Measurements from ENCODE around the gene CDH10. TPM values are rescaled to one million over a fixed set of nuclear protein-coding genes. Genes with fewer than 3 reads are reported as not detected.

CDH10 gene
- not detected for total RNA-seq (2013)
- polyA plus RNA-seq (not detected), polyA minus RNA-seq (not detected in 2 replicates), total RNA-seq (0 to 1.2 (median 0.08) reads per million in 11 experiments)

DNA sequence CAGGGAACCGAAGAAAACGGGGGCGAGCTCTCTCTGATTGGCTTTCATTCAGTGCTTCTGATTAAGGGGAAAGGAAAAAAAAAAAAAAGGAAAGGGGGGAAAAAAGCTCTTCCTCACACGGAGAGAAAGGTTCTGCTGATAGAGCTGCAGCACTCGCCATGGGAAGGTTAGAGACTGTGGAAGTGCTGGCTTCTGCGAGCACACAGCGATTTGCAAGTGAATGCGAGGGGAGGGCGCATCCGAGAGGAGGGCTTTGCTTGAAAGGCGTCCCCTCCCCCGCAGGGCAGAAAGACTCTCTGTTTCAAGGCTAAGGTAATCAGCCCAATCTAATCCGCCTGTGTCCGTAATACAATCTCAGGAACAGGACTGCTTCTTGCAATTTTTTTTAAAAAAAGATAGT is at the start of gene CDH10:
TSS of gene CDH10 (minus strand) at position 218 of the 400 bp plus-strand sequence. CDS start 51,488 bp downstream, outside the sequence.
- intact Hi-C loops (cut with micrococcal nuclease) = no loop called here
- 1% methylated on average over 10 of the region's 14 CpGs for WGBS (ENCODE audit: insufficient coverage)
- no peak within 1 kb of the TSS for H3K4me2 ChIP-seq (replicated peaks; ENCODE audit: extremely low read depth, low read length, poor library complexity, severe bottlenecking)

DNA sequence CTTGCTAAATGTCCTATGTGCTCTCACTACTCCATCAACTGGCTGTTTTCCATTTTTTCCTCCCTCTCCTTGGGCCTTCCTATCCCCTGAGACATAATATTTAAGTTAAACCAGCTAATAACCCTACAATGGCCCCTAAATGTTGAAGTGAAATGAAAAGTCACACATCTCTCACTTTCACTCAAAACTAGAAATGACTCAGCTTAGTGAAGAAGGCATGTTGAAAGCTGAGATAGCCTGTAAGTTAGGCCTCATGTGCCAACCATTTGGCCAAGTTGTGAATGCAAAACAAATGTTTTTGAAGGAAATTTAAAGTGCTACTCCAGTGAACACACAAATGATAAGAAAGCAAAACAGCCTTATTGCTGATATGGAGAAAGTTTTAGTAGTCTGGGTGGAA is 48.8 kb upstream of the CDH10 start:
- peaks cover 0 to 2% (median 0%) of the 10 kb centered on the region in 3 donors for H3K27me3 Mint-ChIP-seq (ENCODE audit: low read depth in 3 of 3)
- Histone ChIP-seq H4K20me1 (ENCODE audit: insufficient read depth, low read length) (no peaks in the 10 kb centered on the region), H3K4me3 (replicated peaks in 1 of 3; ENCODE audit: low read depth in 2 of 3, low read length in 3 of 3) (no peak overlapping the region), H3K4me1 (ENCODE audit: control insufficient read depth in 1 of 2, insufficient read depth in 2 of 2, low read length in 2 of 2) (no peaks in the 10 kb centered on the region), H3K27me3 (ENCODE audit: control insufficient read depth in 2 of 2, insufficient read depth in 2 of 2, low read length in 2 of 2) (no peaks in the 10 kb centered on the region), H3K9me3 (replicated peaks in 1 of 2; ENCODE audit: control insufficient read depth in 1 of 2, insufficient read depth in 1 of 2, low read length in 2 of 2) (no peaks in the 10 kb centered on the region), H3K9ac (ENCODE audit: insufficient read depth, low read length, poor library complexity, severe bottlenecking) (no peak overlapping the region), H2AFZ (ENCODE audit: insufficient read depth, low read depth, low read length, poor library complexity, severe bottlenecking) (no peak overlapping the region), H3K4me2 (replicated peaks; ENCODE audit: extremely low read depth, low read length, poor library complexity, severe bottlenecking) (no peak overlapping the region), H3K79me2 (ENCODE audit: insufficient read depth, low read length) (no peaks in the 10 kb centered on the region), H3K36me3 (replicated peaks in 1 of 2; ENCODE audit: control insufficient read depth in 1 of 2, insufficient read depth in 2 of 2, low read length in 2 of 2) (no peaks in the 10 kb centered on the region), H3K27ac (ENCODE audit: low read depth in 1 of 2, low read length in 2 of 2) (no peak overlapping the region)
- DNase-seq = no peak
- intact Hi-C loops (cut with micrococcal nuclease) = no loop called here
- H3K4me3 Mint-ChIP-seq = no peak overlapping the region
- no peaks in the 10 kb centered on the region for H3K36me3 Mint-ChIP-seq
- TF ChIP-seq, protein P1, sequence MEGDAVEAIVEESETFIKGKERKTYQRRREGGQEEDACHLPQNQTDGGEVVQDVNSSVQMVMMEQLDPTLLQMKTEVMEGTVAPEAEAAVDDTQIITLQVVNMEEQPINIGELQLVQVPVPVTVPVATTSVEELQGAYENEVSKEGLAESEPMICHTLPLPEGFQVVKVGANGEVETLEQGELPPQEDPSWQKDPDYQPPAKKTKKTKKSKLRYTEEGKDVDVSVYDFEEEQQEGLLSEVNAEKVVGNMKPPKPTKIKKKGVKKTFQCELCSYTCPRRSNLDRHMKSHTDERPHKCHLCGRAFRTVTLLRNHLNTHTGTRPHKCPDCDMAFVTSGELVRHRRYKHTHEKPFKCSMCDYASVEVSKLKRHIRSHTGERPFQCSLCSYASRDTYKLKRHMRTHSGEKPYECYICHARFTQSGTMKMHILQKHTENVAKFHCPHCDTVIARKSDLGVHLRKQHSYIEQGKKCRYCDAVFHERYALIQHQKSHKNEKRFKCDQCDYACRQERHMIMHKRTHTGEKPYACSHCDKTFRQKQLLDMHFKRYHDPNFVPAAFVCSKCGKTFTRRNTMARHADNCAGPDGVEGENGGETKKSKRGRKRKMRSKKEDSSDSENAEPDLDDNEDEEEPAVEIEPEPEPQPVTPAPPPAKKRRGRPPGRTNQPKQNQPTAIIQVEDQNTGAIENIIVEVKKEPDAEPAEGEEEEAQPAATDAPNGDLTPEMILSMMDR (IDR thresholded peaks at IDR 0.05) = no peak
- H3K9me3 Mint-ChIP-seq = peaks cover 2 to 6% (median 4%) of the 10 kb centered on the region in 7 donors
- no peak overlapping the region for H3K27ac Mint-ChIP-seq
- no peaks in the 10 kb centered on the region for H3K4me1 Mint-ChIP-seq

More for the DNA sequence above, at the start of gene CDH10:
- no peaks in the 10 kb centered on the region for H3K36me3 ChIP-seq (replicated peaks in 1 of 2; ENCODE audit: control insufficient read depth in 1 of 2, insufficient read depth in 2 of 2, low read length in 2 of 2)
- no peak within 1 kb of the TSS for H3K27ac ChIP-seq (ENCODE audit: low read depth in 1 of 2, low read length in 2 of 2)
- Mint-ChIP-seq H3K4me3 (peak within 1 kb of the TSS in 1 of 2 donors; percentile 33), H3K9me3 (no peaks in the 10 kb centered on the region), H3K4me1 (no peaks in the 10 kb centered on the region), H3K27ac (peak within 1 kb of the TSS in 1 of 7 donors; percentile 44), H3K27me3 (ENCODE audit: low read depth in 3 of 3) (peaks cover 6 to 21% (median 9%) of the 10 kb centered on the region in 3 donors), H3K36me3 (no peaks in the 10 kb centered on the region)
- TF ChIP-seq, protein P1 (IDR thresholded peaks at IDR 0.05) = no peak
- H3K79me2 ChIP-seq (ENCODE audit: insufficient read depth, low read length) = no peaks in the 10 kb centered on the region
- H3K4me1 ChIP-seq (ENCODE audit: control insufficient read depth in 1 of 2, insufficient read depth in 2 of 2, low read length in 2 of 2) = no peaks in the 10 kb centered on the region
- no peak within 1 kb of the TSS for H3K9ac ChIP-seq (ENCODE audit: insufficient read depth, low read length, poor library complexity, severe bottlenecking)
- peaks cover 0 to 19% of the 10 kb centered on the region in 2 donors for H3K27me3 ChIP-seq (ENCODE audit: control insufficient read depth in 2 of 2, insufficient read depth in 2 of 2, low read length in 2 of 2)
- no peak within 1 kb of the TSS for H2AFZ ChIP-seq (ENCODE audit: insufficient read depth, low read depth, low read length, poor library complexity, severe bottlenecking)
- H3K4me3 ChIP-seq (replicated peaks in 1 of 3; ENCODE audit: low read depth in 2 of 3, low read length in 3 of 3) = no peak within 1 kb of the TSS
- no peak for DNase-seq
- H3K9me3 ChIP-seq (replicated peaks in 1 of 2; ENCODE audit: control insufficient read depth in 1 of 2, insufficient read depth in 1 of 2, low read length in 2 of 2) = no peaks in the 10 kb centered on the region
- H4K20me1 ChIP-seq (ENCODE audit: insufficient read depth, low read length) = no peaks in the 10 kb centered on the region
